GM23248 (cell line): Measurements from ENCODE around the gene CLEC6A.

Experiments used
- EZH2 ChIP-seq: fragments of 200-600 bp; sonication (generic); IDR thresholded peaks from 2 replicates; pipeline ENCODE4 v1.6.1; 2018; ENCODE audit warnings: antibody characterized with exemption, mild to moderate bottlenecking; ENCODE audit not compliant: insufficient read depth, poor library complexity, severe bottlenecking
- EZH2phosphoT487 ChIP-seq: fragments of 200-600 bp; sonication (generic); IDR thresholded peaks from 2 replicates; pipeline ENCODE4 v1.6.1; 2018; ENCODE audit warnings: antibody characterized with exemption, moderate library complexity, mild to moderate bottlenecking, low read depth; ENCODE audit not compliant: insufficient read depth

DNA sequence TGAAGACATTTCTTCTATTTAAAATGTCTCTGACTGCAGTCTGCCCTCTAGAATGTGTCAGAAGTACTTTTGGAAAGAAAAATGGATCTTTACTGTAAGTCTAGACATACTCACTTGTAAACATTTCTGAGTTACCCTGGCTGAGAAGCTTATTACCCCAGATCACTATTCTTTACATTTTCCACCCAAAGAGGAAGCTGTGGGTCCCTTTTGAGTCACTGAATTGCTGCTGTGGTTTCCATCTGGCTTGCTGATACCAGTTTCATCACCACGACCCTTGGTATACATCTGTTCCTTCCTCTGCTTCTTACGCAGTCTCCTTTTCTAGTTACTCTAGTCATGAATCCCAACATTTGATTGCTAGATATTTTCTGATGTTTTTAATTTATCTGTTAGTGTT, 37.3 kb downstream of the CLEC6A start:
- TF ChIP-seq EZH2phosphoT487 (no peak), EZH2 (no peak)
